HL-60 (cell line): ENCODE results near the gene ACSF3.

Experiments
- DNase-seq, 2 experiments: peaks; one replicate each; pipeline ENCODE4 v3.0.0-alpha.2; 2010 to 2020; ENCODE audit warnings: low read depth in 1 of 2, low spot score in 1 of 2
- H3K27ac ChIP-seq: fragments of 250-450 bp; sonication (Bioruptor Pico); replicated peaks from 2 replicates; pipeline ENCODE4 v1.5.1; 2020; ENCODE audit warnings: mild to moderate bottlenecking, moderate library complexity
- H3K27me3 ChIP-seq: fragments of 250-450 bp; sonication (Bioruptor Pico); 2 replicates; pipeline ENCODE4 v1.5.1; 2021; ENCODE audit warnings: mild to moderate bottlenecking, moderate library complexity; ENCODE audit not compliant: insufficient read depth, poor library complexity, severe bottlenecking
- H3K4me3 ChIP-seq: replicated peaks from 2 replicates; pipeline ENCODE4 v1.5.1; 2011; ENCODE audit warnings: mild to moderate bottlenecking, control low read depth, low read length; ENCODE audit not compliant: insufficient read depth
- CTCF ChIP-seq: IDR thresholded peaks from one replicate; pipeline ENCODE4 v1.5.1; 2011; ENCODE audit warnings: low read length, control low read depth, inconsistent platforms; ENCODE audit not compliant: insufficient read depth
- GABPA ChIP-seq: IDR thresholded peaks from 2 replicates; pipeline ENCODE4 v1.6.1; 2012; ENCODE audit warnings: low read depth
- POLR2AphosphoS5 ChIP-seq: IDR thresholded peaks from 2 replicates; pipeline ENCODE4 v1.6.1; 2012; ENCODE audit warnings: low read depth
- SPI1 ChIP-seq: IDR thresholded peaks from 2 replicates; pipeline ENCODE4 v1.6.1; 2012; ENCODE audit warnings: low read depth, mild to moderate bottlenecking, borderline replicate concordance
- TF ChIP-seq, protein P1 (sequence below): IDR thresholded peaks from 2 replicates; pipeline ENCODE4 v1.6.1; 2012; ENCODE audit warnings: low read depth; ENCODE audit not compliant: insufficient replicate concordance

The ACSF3 gene

GRCh38 chr16:89102041-89102471 is 8.4 kb downstream of the ACSF3 start:
- no peaks in the 10 kb centered on the region for H3K27me3 ChIP-seq
- no peak overlapping the region for H3K4me3 ChIP-seq
- DNase-seq = peak in 1 of 2 experiments; percentile 78
- TF ChIP-seq GABPA (no peak), CTCF (no peak), SPI1 (no peak), POLR2AphosphoS5 (no peak)
- TF ChIP-seq, protein P1, sequence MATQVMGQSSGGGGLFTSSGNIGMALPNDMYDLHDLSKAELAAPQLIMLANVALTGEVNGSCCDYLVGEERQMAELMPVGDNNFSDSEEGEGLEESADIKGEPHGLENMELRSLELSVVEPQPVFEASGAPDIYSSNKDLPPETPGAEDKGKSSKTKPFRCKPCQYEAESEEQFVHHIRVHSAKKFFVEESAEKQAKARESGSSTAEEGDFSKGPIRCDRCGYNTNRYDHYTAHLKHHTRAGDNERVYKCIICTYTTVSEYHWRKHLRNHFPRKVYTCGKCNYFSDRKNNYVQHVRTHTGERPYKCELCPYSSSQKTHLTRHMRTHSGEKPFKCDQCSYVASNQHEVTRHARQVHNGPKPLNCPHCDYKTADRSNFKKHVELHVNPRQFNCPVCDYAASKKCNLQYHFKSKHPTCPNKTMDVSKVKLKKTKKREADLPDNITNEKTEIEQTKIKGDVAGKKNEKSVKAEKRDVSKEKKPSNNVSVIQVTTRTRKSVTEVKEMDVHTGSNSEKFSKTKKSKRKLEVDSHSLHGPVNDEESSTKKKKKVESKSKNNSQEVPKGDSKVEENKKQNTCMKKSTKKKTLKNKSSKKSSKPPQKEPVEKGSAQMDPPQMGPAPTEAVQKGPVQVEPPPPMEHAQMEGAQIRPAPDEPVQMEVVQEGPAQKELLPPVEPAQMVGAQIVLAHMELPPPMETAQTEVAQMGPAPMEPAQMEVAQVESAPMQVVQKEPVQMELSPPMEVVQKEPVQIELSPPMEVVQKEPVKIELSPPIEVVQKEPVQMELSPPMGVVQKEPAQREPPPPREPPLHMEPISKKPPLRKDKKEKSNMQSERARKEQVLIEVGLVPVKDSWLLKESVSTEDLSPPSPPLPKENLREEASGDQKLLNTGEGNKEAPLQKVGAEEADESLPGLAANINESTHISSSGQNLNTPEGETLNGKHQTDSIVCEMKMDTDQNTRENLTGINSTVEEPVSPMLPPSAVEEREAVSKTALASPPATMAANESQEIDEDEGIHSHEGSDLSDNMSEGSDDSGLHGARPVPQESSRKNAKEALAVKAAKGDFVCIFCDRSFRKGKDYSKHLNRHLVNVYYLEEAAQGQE = no peak
- peak overlapping the region; percentile 42 for H3K27ac ChIP-seq

GRCh38 chr16:89102481-89103073 is 8.9 kb downstream of the ACSF3 start:
- no peak overlapping the region for H3K4me3 ChIP-seq
- no peak for DNase-seq
- no peak for TF ChIP-seq GABPA
- TF ChIP-seq SPI1 = no peak
- TF ChIP-seq, protein P1 = no peak
- no peak for TF ChIP-seq CTCF
- TF ChIP-seq POLR2AphosphoS5 = no peak
- H3K27ac ChIP-seq = peak overlapping the region; percentile 42
- no peaks in the 10 kb centered on the region for H3K27me3 ChIP-seq

GRCh38 chr16:89103156-89103555 is 9.5 kb downstream of the ACSF3 start:
- DNase-seq = no peak
- TF ChIP-seq POLR2AphosphoS5 = no peak
- TF ChIP-seq GABPA = no peak
- Histone ChIP-seq H3K27ac (no peak overlapping the region), H3K27me3 (no peaks in the 10 kb centered on the region), H3K4me3 (no peak overlapping the region)

DNA sequence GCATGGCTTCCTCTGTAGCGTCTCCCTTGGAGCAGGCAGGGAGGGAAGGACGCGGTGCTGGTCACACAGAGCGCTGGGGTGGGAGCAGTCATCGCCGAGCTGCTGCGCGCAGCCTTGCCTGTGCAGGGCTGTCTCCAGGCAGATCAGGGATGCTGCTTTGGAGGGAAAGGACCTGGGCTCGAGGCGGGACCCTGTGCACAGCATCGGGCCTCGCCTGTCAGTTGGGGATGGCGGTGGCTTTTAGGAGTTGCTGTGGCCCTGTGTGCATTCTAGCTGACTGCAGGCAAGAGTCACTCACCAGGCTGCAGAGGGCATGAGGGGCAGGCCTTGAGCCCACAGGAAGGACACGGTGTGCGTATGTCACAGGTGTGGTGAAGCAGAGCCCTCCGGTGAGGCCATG is 10.1 kb downstream of the ACSF3 start:
- Histone ChIP-seq H3K27me3 (no peaks in the 10 kb centered on the region), H3K27ac (no peak overlapping the region), H3K4me3 (no peak overlapping the region)
- DNase-seq = no peak
- TF ChIP-seq CTCF (no peak), SPI1 (no peak), POLR2AphosphoS5 (no peak), GABPA (no peak)
- TF ChIP-seq, protein P1 = no peak
